Effector memory CD4-positive, alpha-beta T cell (primary cell): ENCODE results near the gene BTBD9.

ENCODE experiments used
- DNase-seq, 3 donors: peaks; one replicate each; pipeline ENCODE4 v3.0.0-alpha.2; 2020
- H3K27ac ChIP-seq: 2 replicates; pipeline ENCODE4 v1.7.0; 2013; ENCODE audit warnings: mild to moderate bottlenecking, low read length, moderate library complexity; ENCODE audit not compliant: insufficient read depth, poor library complexity, severe bottlenecking
- H3K27me3 ChIP-seq: replicated peaks from 2 replicates; pipeline ENCODE4 v1.7.0; 2013; ENCODE audit warnings: mild to moderate bottlenecking, low read length; ENCODE audit not compliant: insufficient read depth, control insufficient read depth, poor library complexity, severe bottlenecking
- H3K36me3 ChIP-seq: 2 replicates; pipeline ENCODE4 v1.7.0; 2013; ENCODE audit warnings: mild to moderate bottlenecking, low read length, moderate library complexity; ENCODE audit not compliant: control insufficient read depth, insufficient read depth
- H3K4me1 ChIP-seq: 2 replicates; pipeline ENCODE4 v1.7.0; 2013; ENCODE audit warnings: low read length, mild to moderate bottlenecking; ENCODE audit not compliant: control insufficient read depth, insufficient read depth, poor library complexity, severe bottlenecking
- H3K4me3 ChIP-seq: 2 replicates; pipeline ENCODE4 v1.7.0; 2013; ENCODE audit warnings: low read length, low read depth, mild to moderate bottlenecking; ENCODE audit not compliant: insufficient read depth, poor library complexity, severe bottlenecking
- H3K9me3 ChIP-seq: 2 replicates; pipeline ENCODE4 v1.7.0; 2013; ENCODE audit warnings: mild to moderate bottlenecking, low read length, moderate library complexity; ENCODE audit not compliant: control insufficient read depth

BTBD9 gene

DNA sequence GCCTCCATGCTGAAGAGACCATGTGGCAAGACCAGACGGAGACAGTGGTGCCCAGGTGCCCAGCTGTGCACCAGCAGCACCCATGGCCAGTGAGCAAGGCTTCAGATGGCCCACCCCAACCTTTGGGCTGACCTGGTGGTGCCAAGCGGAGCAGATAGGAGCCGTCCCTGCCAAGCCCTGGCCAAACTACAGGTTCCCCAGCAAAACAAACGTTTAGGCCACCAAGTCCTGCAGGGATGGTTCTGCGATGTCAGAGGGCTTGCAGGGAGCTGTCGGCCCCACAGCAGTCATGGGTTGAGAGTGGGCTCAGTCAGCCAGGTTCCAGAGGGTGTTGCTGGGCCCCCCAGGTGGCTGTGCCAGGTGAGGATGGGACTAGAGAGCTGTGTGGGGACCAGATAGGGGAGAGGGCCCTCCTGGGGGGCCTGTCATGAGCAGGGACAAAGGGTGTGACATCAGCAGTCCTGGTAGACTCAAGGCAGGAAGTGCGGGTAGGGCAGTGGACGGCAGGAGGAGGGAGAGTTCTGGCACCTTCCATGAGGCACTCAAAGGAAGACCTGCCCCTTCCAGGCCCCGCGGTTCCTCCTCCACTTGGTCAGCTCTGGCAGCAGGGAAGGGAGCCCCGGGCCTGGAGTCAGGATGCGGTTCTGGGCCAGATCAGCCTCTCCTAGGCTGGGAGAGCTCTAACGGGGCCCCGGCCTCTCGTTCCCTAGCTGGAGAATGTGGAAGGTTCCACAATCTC lies 477.8 kb downstream of the BTBD9 start:
- Histone ChIP-seq H3K27ac (no peak overlapping the region), H3K36me3 (no peaks in the 10 kb centered on the region), H3K9me3 (no peaks in the 10 kb centered on the region), H3K27me3 (no peaks in the 10 kb centered on the region), H3K4me3 (no peak overlapping the region), H3K4me1 (no peaks in the 10 kb centered on the region)
- no peak for DNase-seq

DNA sequence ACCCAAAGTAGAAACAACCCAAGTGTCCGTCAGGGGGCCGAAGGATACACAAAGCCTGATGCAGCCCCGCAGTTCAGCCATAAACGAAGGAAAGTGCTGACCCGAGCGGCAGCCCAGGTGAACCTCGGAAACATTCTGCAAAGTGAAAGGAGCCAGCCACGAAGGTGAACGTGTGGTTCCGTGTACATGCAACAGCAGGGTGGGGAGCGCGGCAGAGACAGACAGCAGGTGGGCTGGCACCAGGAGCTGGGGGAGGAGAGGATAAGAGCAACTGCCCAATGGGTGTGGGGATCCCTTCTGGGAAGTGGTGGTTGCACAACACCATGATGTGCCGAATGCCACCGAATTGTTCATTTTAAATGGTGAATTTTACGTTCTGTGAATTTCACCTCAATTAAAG lies 478.4 kb downstream of the BTBD9 start:
- no peaks in the 10 kb centered on the region for H3K36me3 ChIP-seq
- DNase-seq: no peak
- H3K9me3 ChIP-seq: no peaks in the 10 kb centered on the region
- no peak overlapping the region for H3K27ac ChIP-seq
- no peaks in the 10 kb centered on the region for H3K4me1 ChIP-seq
- no peaks in the 10 kb centered on the region for H3K27me3 ChIP-seq
- no peak overlapping the region for H3K4me3 ChIP-seq

- H3K27me3 ChIP-seq: no peaks in the 10 kb centered on the region
- no peaks in the 10 kb centered on the region for H3K9me3 ChIP-seq
- H3K36me3 ChIP-seq: no peaks in the 10 kb centered on the region
- H3K4me1 ChIP-seq: no peaks in the 10 kb centered on the region
- no peak overlapping the region for H3K27ac ChIP-seq
- no peak for DNase-seq
- no peak overlapping the region for H3K4me3 ChIP-seq
These were observed 478.9 kb downstream of the BTBD9 start for GRCh38 chr6:38160831-38161230.

GRCh38 chr6:38159596-38159995 lies 480.1 kb downstream of the BTBD9 start:
- DNase-seq: no peak
- H3K9me3 ChIP-seq: no peaks in the 10 kb centered on the region
- H3K27ac ChIP-seq: no peak overlapping the region
- H3K4me3 ChIP-seq: no peak overlapping the region
- H3K4me1 ChIP-seq: no peaks in the 10 kb centered on the region
- no peaks in the 10 kb centered on the region for H3K36me3 ChIP-seq
- H3K27me3 ChIP-seq: no peaks in the 10 kb centered on the region

DNA sequence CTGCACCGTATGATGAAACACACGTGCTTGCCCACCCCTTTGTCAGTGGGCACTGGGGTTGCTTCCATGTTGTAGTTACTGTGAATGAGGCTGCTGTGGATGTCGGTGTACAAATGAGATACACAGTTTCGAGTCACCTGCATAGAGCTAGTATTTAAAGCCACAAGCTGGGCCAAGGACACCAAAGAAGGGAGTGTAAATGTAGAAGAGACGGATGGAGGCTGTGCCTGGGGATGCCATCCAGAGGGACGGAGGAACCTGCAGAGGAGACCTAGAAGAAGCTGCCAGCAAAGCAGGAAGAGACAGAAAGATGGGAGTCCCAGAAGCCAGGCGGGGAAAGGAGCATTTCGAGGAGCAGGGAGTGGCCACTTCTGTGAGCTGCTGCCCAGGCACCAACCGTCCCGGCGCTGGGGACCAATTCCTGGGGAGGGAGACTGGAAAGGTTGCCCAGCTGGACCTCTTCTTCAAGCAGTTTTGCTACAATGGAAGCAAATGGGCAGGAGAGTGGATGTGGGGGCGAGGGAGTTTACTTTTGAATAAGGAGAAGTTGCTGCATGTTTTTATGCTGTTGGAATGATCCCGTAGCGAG lies 480.9 kb downstream of the BTBD9 start:
- no peaks in the 10 kb centered on the region for H3K36me3 ChIP-seq
- H3K9me3 ChIP-seq: no peaks in the 10 kb centered on the region
- H3K4me3 ChIP-seq: no peak overlapping the region

GRCh38 chr6:38157905-38158304 lies 481.8 kb downstream of the BTBD9 start:
- no peaks in the 10 kb centered on the region for H3K4me1 ChIP-seq
- H3K4me3 ChIP-seq: no peak overlapping the region
- H3K27me3 ChIP-seq: no peaks in the 10 kb centered on the region
- H3K36me3 ChIP-seq: no peaks in the 10 kb centered on the region
- H3K9me3 ChIP-seq: no peaks in the 10 kb centered on the region
- no peak overlapping the region for H3K27ac ChIP-seq
- DNase-seq: no peak

More for the DNA sequence above, 480.9 kb downstream of the BTBD9 start:
- no peaks in the 10 kb centered on the region for H3K27me3 ChIP-seq
- DNase-seq: no peak
- H3K4me1 ChIP-seq: no peaks in the 10 kb centered on the region
- H3K27ac ChIP-seq: no peak overlapping the region

DNA sequence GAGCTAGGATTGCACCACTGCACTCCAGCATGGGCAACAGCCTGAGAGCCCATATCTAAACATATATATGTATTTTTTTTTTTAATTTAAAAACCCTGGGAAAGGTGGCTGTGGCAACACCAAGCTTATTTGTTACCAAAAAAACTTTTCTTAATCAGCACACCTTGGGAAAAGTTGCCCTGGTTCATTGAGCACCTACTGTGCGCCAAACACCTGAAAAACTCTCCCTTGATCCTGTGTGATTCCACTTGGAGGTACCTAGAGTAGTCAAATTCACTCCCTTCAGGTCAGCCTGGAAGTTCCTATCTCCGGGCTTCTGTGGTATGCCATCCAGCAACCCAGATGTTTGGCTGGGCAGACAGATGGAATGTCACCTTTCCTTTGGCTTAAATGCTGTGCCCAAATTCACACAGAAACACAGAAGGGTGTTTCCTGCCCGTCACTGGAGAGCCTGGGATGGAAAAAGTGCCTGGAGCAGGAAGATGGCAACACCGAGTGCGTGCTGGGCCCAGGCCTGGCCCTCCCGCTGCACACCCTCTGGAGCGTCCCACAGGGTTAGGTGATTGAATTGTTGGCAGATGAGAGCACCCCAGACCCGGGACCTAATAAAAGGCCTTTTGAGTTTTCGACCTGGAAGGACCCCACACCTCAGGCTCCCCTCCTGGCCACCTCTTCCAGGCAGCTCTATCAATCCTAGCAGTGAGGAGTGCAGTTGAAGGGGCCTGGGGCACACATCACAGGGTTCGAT lies 482.7 kb downstream of the BTBD9 start:
- no peak for DNase-seq
- H3K36me3 ChIP-seq: no peaks in the 10 kb centered on the region
- no peak overlapping the region for H3K4me3 ChIP-seq
- no peaks in the 10 kb centered on the region for H3K4me1 ChIP-seq
- no peak overlapping the region for H3K27ac ChIP-seq
- no peaks in the 10 kb centered on the region for H3K9me3 ChIP-seq
- no peaks in the 10 kb centered on the region for H3K27me3 ChIP-seq

GRCh38 chr6:38155621-38156204 lies 484.0 kb downstream of the BTBD9 start:
- H3K36me3 ChIP-seq: no peaks in the 10 kb centered on the region

DNA sequence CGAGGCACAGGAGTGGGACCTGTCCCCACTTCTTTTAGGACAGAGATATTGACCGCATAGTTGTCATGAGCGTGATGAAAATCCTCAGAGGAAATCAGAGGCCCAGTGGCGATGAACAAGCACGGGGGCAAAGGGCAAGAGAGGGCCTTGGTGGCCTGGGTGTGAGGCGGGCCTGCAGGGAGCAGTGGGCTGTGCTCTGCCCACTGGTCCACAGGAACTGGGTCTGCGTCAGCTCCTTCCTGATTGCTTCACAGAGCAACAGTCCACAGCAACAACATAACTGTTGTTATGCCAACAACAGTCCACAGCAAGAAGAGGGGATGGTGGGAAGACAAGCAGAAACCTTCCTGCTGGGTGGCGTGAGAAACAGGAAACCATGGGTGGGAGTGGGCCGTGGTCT lies 484.6 kb downstream of the BTBD9 start:
- DNase-seq: no peak
- no peak overlapping the region for H3K27ac ChIP-seq
- H3K36me3 ChIP-seq: no peaks in the 10 kb centered on the region

More at GRCh38 chr6:38155621-38156204, 484.0 kb downstream of the BTBD9 start:
- Histone ChIP-seq H3K27me3 (no peaks in the 10 kb centered on the region), H3K9me3 (no peaks in the 10 kb centered on the region), H3K27ac (no peak overlapping the region), H3K4me1 (no peaks in the 10 kb centered on the region), H3K4me3 (no peak overlapping the region)
- no peak for DNase-seq

GRCh38 chr6:38154731-38155130 lies 485.0 kb downstream of the BTBD9 start:
- Histone ChIP-seq H3K4me1 (no peaks in the 10 kb centered on the region), H3K9me3 (no peaks in the 10 kb centered on the region), H3K36me3 (no peaks in the 10 kb centered on the region), H3K4me3 (no peak overlapping the region), H3K27ac (no peak overlapping the region), H3K27me3 (no peaks in the 10 kb centered on the region)
- no peak for DNase-seq

More for the DNA sequence above, 484.6 kb downstream of the BTBD9 start:
- Histone ChIP-seq H3K4me3 (no peak overlapping the region), H3K4me1 (no peaks in the 10 kb centered on the region), H3K9me3 (no peaks in the 10 kb centered on the region), H3K27me3 (no peaks in the 10 kb centered on the region)
